HL-60 (cell line): ENCODE data around the gene FOXA3.

ENCODE experiments used
- DNase-seq, 2 experiments: peaks; one replicate each; pipeline ENCODE4 v3.0.0-alpha.2; 2010 to 2020; ENCODE audit warnings: low read depth in 1 of 2, low spot score in 1 of 2
- H3K27ac ChIP-seq: fragments of 250-450 bp; sonication (Bioruptor Pico); replicated peaks from 2 replicates; pipeline ENCODE4 v1.5.1; 2020; ENCODE audit warnings: mild to moderate bottlenecking, moderate library complexity
- H3K27me3 ChIP-seq: fragments of 250-450 bp; sonication (Bioruptor Pico); 2 replicates; pipeline ENCODE4 v1.5.1; 2021; ENCODE audit warnings: mild to moderate bottlenecking, moderate library complexity; ENCODE audit not compliant: insufficient read depth, poor library complexity, severe bottlenecking
- H3K4me3 ChIP-seq: replicated peaks from 2 replicates; pipeline ENCODE4 v1.5.1; 2011; ENCODE audit warnings: mild to moderate bottlenecking, control low read depth, low read length; ENCODE audit not compliant: insufficient read depth
- CTCF ChIP-seq: IDR thresholded peaks from one replicate; pipeline ENCODE4 v1.5.1; 2011; ENCODE audit warnings: low read length, control low read depth, inconsistent platforms; ENCODE audit not compliant: insufficient read depth
- GABPA ChIP-seq: IDR thresholded peaks from 2 replicates; pipeline ENCODE4 v1.6.1; 2012; ENCODE audit warnings: low read depth
- POLR2AphosphoS5 ChIP-seq: IDR thresholded peaks from 2 replicates; pipeline ENCODE4 v1.6.1; 2012; ENCODE audit warnings: low read depth
- REST ChIP-seq: IDR thresholded peaks from 2 replicates; pipeline ENCODE4 v1.6.1; 2012; ENCODE audit warnings: low read depth; ENCODE audit not compliant: insufficient replicate concordance
- SPI1 ChIP-seq: IDR thresholded peaks from 2 replicates; pipeline ENCODE4 v1.6.1; 2012; ENCODE audit warnings: low read depth, mild to moderate bottlenecking, borderline replicate concordance

FOXA3 gene

GRCh38 chr19:45820413-45821102 lies 43.6 kb upstream of the FOXA3 start:
- TF ChIP-seq REST: no peak
- TF ChIP-seq CTCF: no peak
- no peak for TF ChIP-seq GABPA
- TF ChIP-seq SPI1: no peak
- no peak for TF ChIP-seq POLR2AphosphoS5
- DNase-seq: no peak
- Histone ChIP-seq H3K27ac (no peak overlapping the region), H3K27me3 (no peaks in the 10 kb centered on the region), H3K4me3 (no peak overlapping the region)

GRCh38 chr19:45821103-45821521 lies 43.0 kb upstream of the FOXA3 start:
- TF ChIP-seq GABPA (no peak), SPI1 (no peak), CTCF (no peak), POLR2AphosphoS5 (no peak; the same call in 1 of the 2 replicates), REST (no peak)
- Histone ChIP-seq H3K4me3 (no peak overlapping the region), H3K27ac (no peak overlapping the region), H3K27me3 (no peaks in the 10 kb centered on the region)
- no peak for DNase-seq

- TF ChIP-seq CTCF (no peak), POLR2AphosphoS5 (no peak), SPI1 (no peak), GABPA (no peak), REST (no peak)
- DNase-seq: no peak
- Histone ChIP-seq H3K27ac (no peak overlapping the region), H3K27me3 (no peaks in the 10 kb centered on the region), H3K4me3 (no peak overlapping the region)
These were observed 42.6 kb upstream of the FOXA3 start for GRCh38 chr19:45821570-45821969.
